ENCODE data around the gene IL1RAPL2.

GRCh38 chrX:105274091-105274490 lies 708.1 kb downstream of the IL1RAPL2 start:
- no peak for TF ChIP-seq CTCF (IDR thresholded peaks at IDR 0.05)
- TF ChIP-seq REST (IDR thresholded peaks at IDR 0.05; ENCODE audit: insufficient read depth in 1 of 2, low read depth in 2 of 2, low read length in 1 of 2), result no peak
- no peak for TF ChIP-seq SIN3A (IDR thresholded peaks at IDR 0.05; ENCODE audit: borderline replicate concordance, insufficient read depth, low read depth, low read length)
- TF ChIP-seq TCF7L2 (IDR thresholded peaks at IDR 0.05; ENCODE audit: low read depth, low read length), result no peak
